Measurements from ENCODE around the gene HJURP.

- TF ChIP-seq RARB (CRISPR knock-in tag; IDR thresholded peaks at IDR 0.05) (no peak), PATZ1 (CRISPR knock-in tag; IDR thresholded peaks at IDR 0.05; ENCODE audit: borderline replicate concordance) (no peak), ISL1 (CRISPR knock-in tag; IDR thresholded peaks at IDR 0.05) (no peak), TSHZ2 (CRISPR knock-in tag; IDR thresholded peaks at IDR 0.05) (no peak), TCF4 (CRISPR knock-in tag; IDR thresholded peaks at IDR 0.05; ENCODE audit: borderline replicate concordance) (no peak)
Observed at GRCh38 chr2:233853353-233853752, 982 bp downstream of the HJURP start.

All from SK-N-SH treated with all-trans-retinoic acid at 6 μM for 48 hours (cell line).